Spleen (tissue), 7 donors: ENCODE results near the gene EIF5A2.

ENCODE experiments used
- POLR2A ChIP-seq, 3 donors: fragments of 450-650 bp; IDR thresholded peaks; one replicate each; pipeline ENCODE4 v1.5.1; 2017; ENCODE audit warnings: antibody characterized with exemption in 3 of 3, mild to moderate bottlenecking in 1 of 3
- TF ChIP-seq, protein P1 (sequence below), 11 experiments: fragments of 200-600 bp in 7 of 11; fragments of 450-650 bp in 4 of 11; sonication (generic) in 4 of 11; IDR thresholded peaks in 8 of 11; conservative IDR thresholded peaks in 3 of 11; 1 replicate in 7 of 11; 2 replicates in 4 of 11; pipeline versions ENCODE4 v1.4.0 to v1.8.0; 2016 to 2021; ENCODE audit warnings: antibody characterized with exemption in 11 of 11, inconsistent platforms in 4 of 11, mild to moderate bottlenecking in 1 of 11
- donor health status: DM: no; HTN: no; CAD: no; lungs with moderate emphysema.
- donor health status: DM: no; HTN: no; CAD: no.
- donor health status: DM: no; HTN: no; CAD: no.

DNA sequence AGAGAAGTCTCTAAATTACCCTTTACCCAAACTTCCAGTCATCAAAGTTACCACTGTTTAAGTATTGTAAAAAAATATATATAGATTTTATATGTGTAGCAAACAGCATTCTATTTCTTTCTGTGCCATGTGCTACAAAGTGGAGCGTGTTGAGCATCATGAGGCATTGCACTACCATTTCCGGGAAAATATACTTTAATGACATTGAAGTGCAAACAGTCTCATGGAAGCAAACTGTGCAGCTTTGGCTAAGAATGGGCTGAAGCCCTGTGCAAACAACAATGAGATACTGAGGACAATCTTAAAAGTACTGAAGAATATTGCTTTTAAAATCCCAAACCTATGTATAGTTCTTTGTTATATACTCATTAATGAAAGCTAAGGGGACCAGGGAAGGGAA is 31.9 kb downstream of the EIF5A2 start:
- TF ChIP-seq, protein P1, sequence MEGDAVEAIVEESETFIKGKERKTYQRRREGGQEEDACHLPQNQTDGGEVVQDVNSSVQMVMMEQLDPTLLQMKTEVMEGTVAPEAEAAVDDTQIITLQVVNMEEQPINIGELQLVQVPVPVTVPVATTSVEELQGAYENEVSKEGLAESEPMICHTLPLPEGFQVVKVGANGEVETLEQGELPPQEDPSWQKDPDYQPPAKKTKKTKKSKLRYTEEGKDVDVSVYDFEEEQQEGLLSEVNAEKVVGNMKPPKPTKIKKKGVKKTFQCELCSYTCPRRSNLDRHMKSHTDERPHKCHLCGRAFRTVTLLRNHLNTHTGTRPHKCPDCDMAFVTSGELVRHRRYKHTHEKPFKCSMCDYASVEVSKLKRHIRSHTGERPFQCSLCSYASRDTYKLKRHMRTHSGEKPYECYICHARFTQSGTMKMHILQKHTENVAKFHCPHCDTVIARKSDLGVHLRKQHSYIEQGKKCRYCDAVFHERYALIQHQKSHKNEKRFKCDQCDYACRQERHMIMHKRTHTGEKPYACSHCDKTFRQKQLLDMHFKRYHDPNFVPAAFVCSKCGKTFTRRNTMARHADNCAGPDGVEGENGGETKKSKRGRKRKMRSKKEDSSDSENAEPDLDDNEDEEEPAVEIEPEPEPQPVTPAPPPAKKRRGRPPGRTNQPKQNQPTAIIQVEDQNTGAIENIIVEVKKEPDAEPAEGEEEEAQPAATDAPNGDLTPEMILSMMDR (IDR thresholded peaks at IDR 0.05 in 8 of 11, conservative IDR thresholded peaks at IDR 0.05 in 3 of 11), result no peak
- TF ChIP-seq POLR2A (IDR thresholded peaks at IDR 0.05), result no peak
